Aorta (tissue), 5 donors: Measurements from ENCODE around the gene PTRH1. TPM values are rescaled to one million over a fixed set of nuclear protein-coding genes. Genes with fewer than 3 reads are reported as not detected.

Experiments used
- ATAC-seq: fragments of 200-7000 bp; cut with Tn5 transposase; one replicate; pipeline ENCODE4 v1.9.1; 2022; ENCODE audit warnings: moderate library complexity; ENCODE audit not compliant: low FRiP score
- DNase-seq, 2 donors: peaks; one replicate each; pipeline ENCODE4 v3.0.0-alpha.2; 2020
- H3K27ac ChIP-seq, 2 donors: one replicate each; pipeline ENCODE4 v1.5.1; 2013; ENCODE audit warnings: low read length in 2 of 2, mild to moderate bottlenecking in 2 of 2, moderate library complexity in 2 of 2, control low read depth in 1 of 2, inconsistent platforms in 1 of 2, low read depth in 1 of 2
- H3K27me3 ChIP-seq, 2 donors: one replicate each; pipeline ENCODE4 v1.6.1; 2013; ENCODE audit warnings: control low read depth in 1 of 2, low read length in 1 of 2, mild to moderate bottlenecking in 1 of 2, moderate library complexity in 1 of 2; ENCODE audit not compliant: insufficient read depth in 2 of 2, control insufficient read depth in 1 of 2
- H3K36me3 ChIP-seq, 2 donors: one replicate each; pipeline ENCODE4 v1.6.1; 2013; ENCODE audit warnings: control low read depth in 1 of 2, low read length in 1 of 2, mild to moderate bottlenecking in 1 of 2; ENCODE audit not compliant: insufficient read depth in 2 of 2, control insufficient read depth in 1 of 2
- H3K4me1 ChIP-seq, 2 donors: one replicate each; pipeline ENCODE4 v1.6.1; 2013; ENCODE audit warnings: low read length in 2 of 2, control low read depth in 1 of 2, mild to moderate bottlenecking in 1 of 2, moderate library complexity in 1 of 2; ENCODE audit not compliant: insufficient read depth in 2 of 2, control insufficient read depth in 1 of 2
- H3K4me3 ChIP-seq, 2 donors: one replicate each; pipeline ENCODE4 v1.5.1; 2013; ENCODE audit warnings: low read length in 2 of 2, control low read depth in 1 of 2, mild to moderate bottlenecking in 1 of 2
- H3K9me3 ChIP-seq: one replicate; pipeline ENCODE4 v1.6.1; 2013; ENCODE audit warnings: mild to moderate bottlenecking, low read length; ENCODE audit not compliant: control insufficient read depth
- WGBS, 2 donors: extraction: QIAGEN DNeasy Blood & Tissue Kit; methylation state at CpG; one replicate each; pipeline ENCODE4 v1.1.7; 2013; 5-methylcytosine and 5-hydroxymethylcytosine counted together
- intact Hi-C, 2 donors: fragments of 100-400 bp; cut with DNase I; formaldehyde crosslinking; loops; one replicate each; pipeline versions ENCODE4 v1.14.2 to v1.15.0; 2022
- polyA plus RNA-seq, 2 donors: library from polyadenylated mRNA; stranded (reverse); fragments of 200-250 nt; gene quantifications; one replicate each; pipeline ENCODE4 v1.2.3, GENCODE V29; 2013
- total RNA-seq, 2 donors: library from RNA; stranded (reverse); fragmentation: NEBNext Ultra II Directional; extraction: Animal tissue kit (Norgen Biotek cat#: 25700); gene quantifications; one replicate each; pipeline ENCODE4 v1.2.1, GENCODE V29; 2021
- donor health status: healthy with polysubstance abuse.
- donor health status: Bipolar disorder and iron deficiency.
- donor health status: DM: no; HTN: no; CAD: no.
- donor health status: DM: no; HTN: no; CAD: no.
- donor health status: DM: yes; HTN: yes; CAD: no.

Gene PTRH1
- total and polyA plus RNA-seq, 4 donors = 9.8 to 23.2 (median 12.2) TPM

DNA sequence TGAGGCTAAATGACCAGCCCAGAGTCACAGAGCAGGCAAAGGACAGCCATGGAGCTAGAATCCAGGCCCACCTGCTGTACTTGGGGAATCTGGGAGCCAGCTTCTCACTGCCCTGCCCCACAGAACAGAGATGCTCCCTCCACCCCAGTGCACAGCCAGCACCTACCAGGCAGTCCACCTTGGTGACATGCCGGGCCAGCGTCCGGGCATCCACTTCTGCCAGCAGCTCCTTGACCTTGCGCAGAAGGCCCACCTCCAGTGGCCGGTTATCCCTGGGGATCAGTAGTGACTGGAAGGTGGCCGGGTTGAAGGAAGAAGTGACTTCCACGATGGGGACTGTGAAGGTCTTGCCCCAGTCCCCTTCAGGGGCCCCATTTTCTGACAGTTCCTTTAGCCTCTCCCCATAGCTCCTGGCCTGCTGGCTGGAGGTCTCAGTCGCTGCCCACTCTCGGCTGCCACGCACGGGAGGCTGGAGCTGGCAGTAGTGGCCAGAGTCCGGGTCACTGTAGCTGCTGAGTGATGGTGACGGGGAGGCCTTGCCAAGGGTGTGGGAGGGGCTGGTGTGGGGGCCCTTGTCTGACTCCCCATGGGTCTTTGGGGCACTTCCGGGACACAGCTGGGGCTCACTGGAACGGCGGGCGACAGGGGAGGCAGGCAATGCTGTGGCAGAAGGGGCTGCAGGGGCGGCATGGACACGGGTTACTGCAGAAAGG, 29.1 kb upstream of the PTRH1 start:
- Histone ChIP-seq H3K27me3 (no peaks in the 10 kb centered on the region), H3K36me3 (no peaks in the 10 kb centered on the region), H3K9me3 (no peaks in the 10 kb centered on the region), H3K4me1 (no peaks in the 10 kb centered on the region), H3K27ac (no peak overlapping the region), H3K4me3 (no peak overlapping the region)
- no peak for DNase-seq
- intact Hi-C loops = no loop called here
- no peak for ATAC-seq
- WGBS, 2 donors = 90 to 91% methylated on average over 19 of the region's 19 CpGs

DNA sequence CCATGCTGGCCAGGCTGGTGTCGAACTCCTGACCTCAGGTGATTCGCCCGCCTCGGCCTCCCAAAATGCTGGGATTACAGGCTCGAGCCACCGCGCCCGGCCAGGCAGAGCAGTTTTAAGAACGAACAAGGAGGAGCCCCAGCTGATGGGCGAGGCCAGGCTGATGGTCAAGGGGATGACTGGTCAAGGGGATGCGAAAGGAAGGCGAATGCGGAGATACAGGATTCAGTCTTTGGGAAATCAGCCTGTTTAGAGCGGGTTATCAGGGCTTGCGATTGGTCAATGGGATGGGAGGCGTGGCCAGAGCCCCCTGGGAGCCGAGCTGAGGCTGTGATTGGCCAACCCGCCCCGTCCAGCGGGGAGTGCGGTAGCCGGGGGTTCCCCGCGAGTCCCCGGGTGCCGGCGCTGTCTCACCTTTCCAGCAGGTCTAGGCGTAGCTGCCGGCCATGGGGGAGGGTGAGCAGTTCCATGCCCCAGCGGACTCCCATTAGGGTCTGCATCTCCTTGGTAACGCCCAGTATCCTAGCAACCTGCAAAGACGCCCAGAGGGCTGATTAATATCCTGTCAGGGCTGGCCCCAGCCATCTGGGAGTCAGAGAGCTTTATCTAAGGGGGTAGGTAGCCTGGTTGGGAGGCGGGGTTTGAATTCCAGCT, 27.1 kb upstream of the PTRH1 start:
- Histone ChIP-seq H3K9me3 (no peaks in the 10 kb centered on the region), H3K4me3 (no peak overlapping the region), H3K27me3 (no peaks in the 10 kb centered on the region), H3K4me1 (no peaks in the 10 kb centered on the region), H3K27ac (no peak overlapping the region), H3K36me3 (no peaks in the 10 kb centered on the region)
- WGBS, 2 donors = 67 to 70% methylated on average over 33 of the region's 33 CpGs
- intact Hi-C loops = no loop called here
- no peak for DNase-seq
- ATAC-seq = no peak

DNA sequence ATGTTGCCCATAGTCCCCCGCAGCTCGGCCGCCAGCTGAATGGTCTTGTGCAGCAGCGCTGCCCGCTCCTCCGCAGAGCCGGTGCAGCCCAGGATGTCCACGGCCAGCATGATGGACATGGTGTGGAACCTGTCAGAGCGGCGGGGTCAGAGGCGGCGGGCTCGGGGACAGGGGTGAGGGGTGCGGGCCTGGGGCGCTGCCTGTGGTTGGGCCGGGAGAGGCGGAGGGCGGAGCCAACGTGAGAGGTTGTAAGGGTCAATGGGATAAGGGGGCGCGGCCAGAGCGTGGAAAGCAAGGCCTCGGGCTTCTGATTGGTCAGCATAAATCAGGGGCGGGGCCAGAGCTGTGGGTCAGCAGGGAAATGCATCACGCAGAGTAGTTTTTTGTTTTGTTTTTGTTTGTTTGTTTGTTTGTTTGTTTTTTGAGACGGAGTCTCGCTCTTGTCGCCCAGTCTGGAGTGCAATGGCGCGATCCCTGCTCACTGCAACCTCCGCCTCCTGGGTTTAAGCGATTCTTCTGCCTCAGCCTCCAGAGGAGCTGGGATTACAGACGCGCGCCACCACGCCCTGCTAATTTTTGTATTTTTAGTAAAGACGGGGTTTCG, 26.5 kb upstream of the PTRH1 start:
- H3K9me3 ChIP-seq = no peaks in the 10 kb centered on the region
- no peaks in the 10 kb centered on the region for H3K4me1 ChIP-seq
- no peak for DNase-seq
- no peaks in the 10 kb centered on the region for H3K27me3 ChIP-seq
- H3K4me3 ChIP-seq = no peak overlapping the region
- no peak overlapping the region for H3K27ac ChIP-seq
- H3K36me3 ChIP-seq = no peaks in the 10 kb centered on the region
- WGBS, 2 donors = 77 to 79% methylated on average over 38 of the region's 38 CpGs
- intact Hi-C loops = no loop called here
- ATAC-seq = no peak

DNA sequence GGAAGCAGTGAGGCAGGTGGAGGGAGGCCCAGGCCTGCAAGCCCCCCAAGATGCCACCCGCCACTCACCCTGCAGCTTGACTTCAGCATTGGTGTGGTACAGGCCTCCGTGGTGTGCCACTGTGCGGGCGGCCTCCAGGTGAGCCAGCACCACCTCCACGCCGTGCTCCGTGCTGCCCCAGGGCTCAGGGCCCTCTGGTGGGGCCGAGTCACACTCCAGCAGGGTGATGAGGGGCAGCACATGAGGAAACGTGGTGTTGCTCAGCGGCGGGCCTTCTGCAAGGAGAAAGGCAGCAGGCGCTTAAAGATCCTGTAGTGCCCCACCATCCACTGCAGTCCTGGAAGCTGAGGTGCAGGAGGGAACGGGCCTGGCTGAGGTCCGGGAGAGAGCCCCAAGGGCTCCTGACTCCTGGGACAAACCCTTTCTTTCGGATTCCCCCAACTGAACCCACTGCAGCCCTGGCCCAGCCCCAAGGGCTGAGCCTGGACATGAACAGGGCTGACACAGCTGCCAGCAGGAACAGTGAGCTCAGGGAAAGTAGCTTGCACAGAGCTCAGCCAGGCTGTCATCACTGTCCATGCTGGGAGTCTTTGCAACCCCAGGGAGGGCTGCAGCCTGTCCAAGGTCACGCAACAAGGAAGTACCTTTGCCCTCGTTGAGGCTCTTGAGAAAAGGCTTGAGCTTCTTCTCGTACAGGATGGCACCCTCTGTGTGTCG, 24.3 kb upstream of the PTRH1 start:
- intact Hi-C loops = loop anchor here in 1 of 2 donors (5.0 to 10.0 kb wide), 3 partner anchors 128 to 235 kb away; no protein-coding TSS in a partner anchor
- DNase-seq (peak in 1 of 2 donors; percentile 78), ATAC-seq (no peak)
- H3K27me3 ChIP-seq = no peaks in the 10 kb centered on the region
- no peaks in the 10 kb centered on the region for H3K4me1 ChIP-seq
- no peak overlapping the region for H3K27ac ChIP-seq
- H3K4me3 ChIP-seq = no peak overlapping the region
- no peaks in the 10 kb centered on the region for H3K36me3 ChIP-seq
- WGBS, 2 donors = 87 to 91% methylated on average over 19 of the region's 19 CpGs
- H3K9me3 ChIP-seq = no peaks in the 10 kb centered on the region

GRCh38 chr9:127738666-127739065, 23.2 kb upstream of the PTRH1 start:
- no peak overlapping the region for H3K27ac ChIP-seq
- WGBS, 2 donors = 89 to 90% methylated on average over 13 of the region's 13 CpGs
- ATAC-seq (no peak), DNase-seq (no peak)
- no peaks in the 10 kb centered on the region for H3K4me1 ChIP-seq
- intact Hi-C loops = loop anchor here in 1 of 2 donors (5.0 to 10.0 kb wide), 3 partner anchors 129 to 234 kb away; no protein-coding TSS in a partner anchor
- no peaks in the 10 kb centered on the region for H3K27me3 ChIP-seq
- no peaks in the 10 kb centered on the region for H3K36me3 ChIP-seq
- no peaks in the 10 kb centered on the region for H3K9me3 ChIP-seq
- no peak overlapping the region for H3K4me3 ChIP-seq

DNA sequence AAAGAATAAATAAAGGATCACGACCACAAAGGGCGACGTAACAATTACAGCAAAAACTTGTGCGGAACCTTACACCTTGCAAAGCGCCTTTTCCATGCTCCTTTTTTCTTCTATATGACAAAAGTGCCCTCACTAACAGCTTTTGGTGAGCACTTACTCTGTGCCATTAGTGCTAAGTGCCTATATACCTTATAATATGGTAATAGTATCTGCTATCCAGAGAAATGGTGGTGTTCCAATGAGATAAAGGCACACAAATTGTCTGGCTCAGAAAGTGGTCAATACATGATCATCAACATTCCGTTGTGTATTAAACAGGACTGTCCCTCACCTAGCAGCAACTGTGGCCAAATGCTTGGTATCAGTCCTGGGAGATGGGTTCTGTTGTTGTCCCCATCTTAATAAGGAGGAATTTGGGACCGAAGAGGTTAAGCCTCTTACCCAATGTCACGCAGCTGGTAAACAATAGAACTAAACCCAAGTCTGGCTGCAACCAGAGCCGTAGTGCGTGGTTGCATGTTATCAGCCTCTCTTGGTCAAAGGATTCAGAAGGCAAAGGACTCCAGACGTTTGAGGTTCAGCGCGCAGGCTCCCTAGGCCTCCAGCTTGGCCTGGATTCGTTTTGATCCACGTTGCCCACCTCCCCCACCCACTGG, 20.2 kb upstream of the PTRH1 start:
- Histone ChIP-seq H3K4me1 (no peaks in the 10 kb centered on the region), H3K9me3 (no peaks in the 10 kb centered on the region), H3K36me3 (no peaks in the 10 kb centered on the region), H3K4me3 (no peak overlapping the region), H3K27ac (no peak overlapping the region), H3K27me3 (no peaks in the 10 kb centered on the region)
- DNase-seq = no peak
- intact Hi-C loops = loop anchor here (1.0 to 10.0 kb wide), 9 partner anchors 49 to 231 kb away; no protein-coding TSS in a partner anchor
- no peak for ATAC-seq
- WGBS, 2 donors = 25 to 27% methylated on average over 15 of the region's 15 CpGs

- intact Hi-C loops = loop anchor here (1.0 to 10.0 kb wide), 9 partner anchors 50 to 230 kb away; no protein-coding TSS in a partner anchor
- peak within 1 kb of the TSS; percentile 49 to 53 for H3K4me3 ChIP-seq
- no peaks in the 10 kb centered on the region for H3K9me3 ChIP-seq
- peak within 1 kb of the TSS; percentile 25 to 53 for H3K27ac ChIP-seq
- H3K36me3 ChIP-seq = no peaks in the 10 kb centered on the region
- no peaks in the 10 kb centered on the region for H3K4me1 ChIP-seq
- DNase-seq (peak; percentile 99 to 100), ATAC-seq (peak; percentile 96)
- 0% methylated on average over 54 to 76 of the region's 76 CpGs for WGBS, 2 donors
- no peaks in the 10 kb centered on the region for H3K27me3 ChIP-seq
These were observed 19.5 kb upstream of the PTRH1 start, which contains the start of gene TOR2A for GRCh38 chr9:127734747-127735529. TOR2A (minus strand) TSS chr9:127735294; CDS start chr9:127735270, 24 bp downstream.
